ENCODE results near the gene HNRNPAB. TPM values are rescaled to one million over a fixed set of nuclear protein-coding genes. Genes with fewer than 3 reads are reported as not detected.
"Not testable (repeated sequence)": the region's sequence is repeated elsewhere in the genome, so short reads cannot be mapped to it uniquely, and the experiment has no call there.

HNRNPAB gene
- total RNA-seq, 1 donor from 2014 or later = 37.5 TPM

GRCh38 chr5:178196986-178197385, 7.3 kb upstream of the HNRNPAB start:
- DNase-seq (ENCODE audit: low read depth in 2 of 2) = no peak

DNA sequence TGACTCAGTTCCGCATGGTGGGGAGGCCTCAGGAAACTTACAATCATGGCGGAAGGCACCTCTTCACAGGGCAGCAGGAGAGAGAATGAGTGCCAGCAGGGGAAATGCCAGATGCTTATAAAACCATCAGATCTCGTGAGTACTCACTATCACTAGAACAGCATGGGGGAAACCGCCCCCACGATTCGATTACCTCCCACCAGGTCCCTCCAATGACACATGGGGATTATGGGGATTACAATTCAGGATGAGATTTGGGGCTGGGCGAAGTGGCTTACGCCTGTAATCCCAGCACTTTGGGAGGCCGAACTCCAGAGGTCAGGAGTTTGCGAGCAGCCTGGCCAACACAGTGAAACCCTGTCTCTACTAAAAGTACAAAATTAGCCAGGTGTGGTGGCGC, 6.2 kb upstream of the HNRNPAB start:
- DNase-seq (ENCODE audit: low read depth in 2 of 2) = not testable (repeated sequence)

- no peak for DNase-seq (ENCODE audit: low read depth in 2 of 2)
These were observed 5.6 kb upstream of the HNRNPAB start for GRCh38 chr5:178198706-178199105.

DNA sequence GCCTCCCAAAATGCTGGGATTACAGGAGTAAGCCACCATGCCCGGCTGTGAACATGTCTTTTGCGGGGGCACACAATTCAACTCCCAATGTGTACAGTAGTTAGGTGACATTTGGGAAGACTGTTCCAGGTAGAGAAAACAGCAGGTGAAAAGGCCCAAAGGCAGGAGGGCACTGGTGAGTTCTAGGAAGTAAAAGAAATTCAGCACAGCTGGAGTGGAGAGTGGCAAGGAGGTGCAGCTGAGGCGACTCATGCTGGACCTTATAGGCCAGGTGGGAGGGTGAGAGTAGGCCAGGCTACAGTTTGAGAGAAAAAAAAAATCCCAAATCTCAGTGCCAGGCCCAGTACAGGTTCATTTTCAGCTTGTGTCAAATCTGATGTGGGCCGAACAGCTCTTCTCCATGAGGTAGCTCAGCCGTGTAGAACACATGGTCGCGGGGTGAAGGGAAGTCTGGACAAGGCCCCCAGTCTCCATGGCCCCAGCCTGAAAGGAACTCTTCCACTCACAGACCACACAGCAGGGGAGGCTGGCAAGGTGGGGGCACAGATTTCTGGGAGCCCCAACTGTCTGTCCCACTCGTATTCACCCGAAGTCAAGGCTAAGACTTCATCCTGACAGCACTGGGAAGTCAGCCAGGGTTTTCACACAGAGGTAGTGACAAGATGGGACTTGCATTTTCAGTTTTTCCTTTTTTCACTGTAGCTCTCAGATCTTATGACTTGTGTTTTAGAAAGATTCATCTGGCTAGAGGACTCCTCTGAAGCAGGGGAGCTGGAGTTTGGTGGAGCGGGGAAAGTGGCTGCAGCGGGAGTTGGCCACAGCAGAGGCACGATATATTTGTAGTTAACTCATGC, 4.5 kb upstream of the HNRNPAB start:
- DNase-seq (ENCODE audit: low read depth in 2 of 2) = no peak

GRCh38 chr5:178201221-178201926, 3.0 kb upstream of the HNRNPAB start:
- no peak for DNase-seq (ENCODE audit: low read depth in 2 of 2)

DNA sequence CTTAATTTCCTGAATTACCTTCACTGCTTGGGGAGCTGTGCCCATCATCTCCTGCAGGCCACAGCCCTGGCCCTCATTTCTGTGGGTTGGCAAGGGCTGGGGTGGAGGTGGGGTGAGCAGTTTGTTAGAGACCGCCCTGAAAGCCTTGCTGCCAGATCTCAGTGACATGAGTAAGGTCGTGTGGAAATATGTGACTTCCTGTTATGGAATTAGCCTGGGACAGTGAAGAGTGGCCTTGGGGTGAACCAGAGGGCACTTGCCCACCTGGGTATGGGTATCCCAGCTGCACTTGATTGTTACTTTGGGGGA, 2.5 kb upstream of the HNRNPAB start:
- DNase-seq (ENCODE audit: low read depth in 2 of 2) = peak in 1 of 2 donors; percentile 46

- DNase-seq (ENCODE audit: low read depth in 2 of 2) = no peak
These were observed 1.8 kb upstream of the HNRNPAB start for GRCh38 chr5:178202541-178202940.

DNA sequence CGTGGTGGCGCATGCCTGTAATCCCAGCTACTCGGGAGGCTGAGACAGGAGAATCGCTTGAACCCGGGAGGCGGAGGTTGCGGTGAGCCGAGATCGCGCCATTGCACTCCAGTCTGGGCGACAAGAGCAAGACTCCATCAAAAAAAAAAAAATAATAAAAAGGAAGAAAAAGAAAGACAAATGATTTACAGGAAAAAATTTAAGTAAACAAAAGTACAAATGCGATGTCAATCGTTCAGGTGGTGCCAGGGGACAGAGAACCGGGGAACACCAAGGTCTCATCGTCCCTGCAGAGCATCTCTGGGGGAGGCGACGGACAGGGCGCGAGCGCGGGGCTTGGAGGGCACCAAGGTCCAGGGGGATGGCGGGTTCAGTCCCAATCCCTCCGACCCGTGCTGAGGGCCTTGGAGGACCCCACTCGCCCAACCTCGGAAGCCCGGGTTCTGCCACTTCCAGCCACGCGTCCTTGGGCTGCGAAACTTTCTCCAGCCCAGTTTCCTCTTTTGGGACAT, 607 bp upstream of the HNRNPAB start:
- DNase-seq (ENCODE audit: low read depth in 2 of 2) = no peak

DNA sequence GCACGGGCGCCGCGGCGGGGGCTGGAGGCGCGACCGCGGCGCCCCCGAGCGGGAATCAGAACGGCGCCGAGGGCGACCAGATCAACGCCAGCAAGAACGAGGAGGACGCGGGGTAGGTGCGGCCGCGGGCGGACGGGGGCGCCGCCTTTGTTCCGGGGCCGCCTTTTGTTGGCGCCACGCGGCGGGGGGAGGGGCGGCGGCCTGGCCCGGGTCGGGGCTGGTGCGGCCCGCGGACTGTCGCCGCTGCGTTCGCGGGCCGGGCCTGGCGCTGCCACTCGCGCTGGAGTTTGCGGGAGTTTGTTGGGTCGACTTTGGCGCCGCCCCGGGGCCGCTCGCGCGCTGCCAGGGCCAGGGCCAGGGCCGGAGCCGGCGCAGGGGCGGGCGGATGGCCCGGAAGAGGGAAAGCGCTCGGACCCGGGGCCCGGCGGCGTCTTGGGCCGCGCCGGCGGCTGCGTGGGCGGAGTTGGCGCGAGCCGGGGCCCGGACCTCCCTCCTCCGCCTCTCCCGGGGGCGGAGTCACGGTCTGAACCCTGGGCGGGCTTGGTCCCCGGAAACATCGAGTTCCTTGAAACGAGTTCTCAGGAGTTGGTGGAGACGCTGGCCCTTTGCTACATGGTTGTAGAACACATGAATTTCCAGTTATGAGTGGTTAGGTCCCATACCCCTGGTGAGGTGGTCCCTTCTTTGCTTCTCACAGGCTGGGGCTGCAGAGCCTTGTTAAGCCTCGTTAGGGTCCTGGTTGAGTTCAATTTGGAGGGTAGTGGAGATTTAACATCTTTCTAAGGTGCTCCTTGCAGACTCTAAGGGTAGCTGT, 809 bp downstream of the HNRNPAB start:
- DNase-seq (ENCODE audit: low read depth in 2 of 2) = peak in 1 of 2 donors; percentile 55

DNA sequence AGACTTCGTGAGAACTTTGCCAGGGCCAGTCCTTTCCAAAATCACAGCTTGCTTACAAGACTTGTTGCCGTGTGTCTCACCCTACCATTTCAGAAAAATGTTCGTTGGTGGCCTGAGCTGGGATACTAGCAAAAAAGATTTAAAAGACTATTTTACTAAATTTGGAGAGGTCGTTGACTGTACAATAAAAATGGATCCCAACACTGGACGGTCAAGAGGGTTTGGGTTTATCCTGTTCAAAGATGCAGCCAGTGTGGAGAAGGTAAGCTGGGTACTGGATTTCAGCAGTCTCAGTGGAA, 1.4 kb downstream of the HNRNPAB start:
- DNase-seq (ENCODE audit: low read depth in 2 of 2) = no peak

GRCh38 chr5:178206166-178207101, 2.1 kb downstream of the HNRNPAB start:
- DNase-seq (ENCODE audit: low read depth in 2 of 2) = no peak

- DNase-seq (ENCODE audit: low read depth in 2 of 2) = peak in 1 of 2 donors; percentile 77
These were observed 3.0 kb downstream of the HNRNPAB start for GRCh38 chr5:178207183-178207916.

- no peak for DNase-seq (ENCODE audit: low read depth in 2 of 2)
These were observed 3.6 kb downstream of the HNRNPAB start for GRCh38 chr5:178207917-178208280.

- no peak for DNase-seq (ENCODE audit: low read depth in 2 of 2)
These were observed 4.4 kb downstream of the HNRNPAB start for GRCh38 chr5:178208540-178209227.

- no peak for DNase-seq (ENCODE audit: low read depth in 2 of 2)
These were observed 5.2 kb downstream of the HNRNPAB start for GRCh38 chr5:178209334-178210072.

DNA sequence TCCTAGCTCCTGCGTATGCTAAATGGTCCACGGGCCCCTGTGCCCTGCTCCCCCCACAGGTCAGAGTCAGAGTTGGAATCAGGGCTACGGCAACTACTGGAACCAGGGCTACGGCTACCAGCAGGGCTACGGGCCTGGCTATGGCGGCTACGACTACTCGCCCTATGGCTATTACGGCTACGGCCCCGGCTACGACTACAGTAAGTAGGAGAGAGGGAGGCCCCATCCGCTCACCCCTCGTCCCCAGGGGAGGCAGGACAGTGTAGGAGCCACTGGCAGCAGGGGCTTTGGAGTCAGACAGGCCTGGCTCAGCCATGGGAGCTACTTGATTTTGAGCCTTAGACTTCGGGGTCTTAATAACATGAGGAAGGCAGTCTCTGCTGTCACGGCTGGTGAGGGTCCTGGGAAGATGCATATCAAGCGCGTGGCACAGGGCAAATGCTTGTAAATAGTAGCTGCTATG, 5.8 kb downstream of the HNRNPAB start:
- no peak for DNase-seq (ENCODE audit: low read depth in 2 of 2)

DNA sequence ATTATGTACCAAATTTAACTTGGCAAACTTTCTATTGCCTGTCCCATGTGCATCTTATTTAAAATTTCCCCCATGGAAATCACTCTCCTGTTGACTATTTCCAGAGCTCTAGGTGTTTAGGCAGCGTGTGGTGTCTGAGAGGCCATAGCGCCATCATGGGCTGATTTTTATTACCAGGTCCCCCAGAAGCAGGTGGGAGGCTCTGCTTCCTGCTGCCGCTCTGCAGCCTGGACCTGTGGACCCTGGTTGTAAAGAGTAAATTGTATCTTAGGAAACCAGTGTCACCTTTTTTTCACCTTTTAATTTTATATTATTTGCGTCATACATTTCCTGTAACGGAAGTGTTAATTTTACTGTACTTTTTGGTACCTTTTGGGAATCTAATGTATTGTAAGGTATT, 6.4 kb downstream of the HNRNPAB start:
- DNase-seq (ENCODE audit: low read depth in 2 of 2) = no peak

DNA sequence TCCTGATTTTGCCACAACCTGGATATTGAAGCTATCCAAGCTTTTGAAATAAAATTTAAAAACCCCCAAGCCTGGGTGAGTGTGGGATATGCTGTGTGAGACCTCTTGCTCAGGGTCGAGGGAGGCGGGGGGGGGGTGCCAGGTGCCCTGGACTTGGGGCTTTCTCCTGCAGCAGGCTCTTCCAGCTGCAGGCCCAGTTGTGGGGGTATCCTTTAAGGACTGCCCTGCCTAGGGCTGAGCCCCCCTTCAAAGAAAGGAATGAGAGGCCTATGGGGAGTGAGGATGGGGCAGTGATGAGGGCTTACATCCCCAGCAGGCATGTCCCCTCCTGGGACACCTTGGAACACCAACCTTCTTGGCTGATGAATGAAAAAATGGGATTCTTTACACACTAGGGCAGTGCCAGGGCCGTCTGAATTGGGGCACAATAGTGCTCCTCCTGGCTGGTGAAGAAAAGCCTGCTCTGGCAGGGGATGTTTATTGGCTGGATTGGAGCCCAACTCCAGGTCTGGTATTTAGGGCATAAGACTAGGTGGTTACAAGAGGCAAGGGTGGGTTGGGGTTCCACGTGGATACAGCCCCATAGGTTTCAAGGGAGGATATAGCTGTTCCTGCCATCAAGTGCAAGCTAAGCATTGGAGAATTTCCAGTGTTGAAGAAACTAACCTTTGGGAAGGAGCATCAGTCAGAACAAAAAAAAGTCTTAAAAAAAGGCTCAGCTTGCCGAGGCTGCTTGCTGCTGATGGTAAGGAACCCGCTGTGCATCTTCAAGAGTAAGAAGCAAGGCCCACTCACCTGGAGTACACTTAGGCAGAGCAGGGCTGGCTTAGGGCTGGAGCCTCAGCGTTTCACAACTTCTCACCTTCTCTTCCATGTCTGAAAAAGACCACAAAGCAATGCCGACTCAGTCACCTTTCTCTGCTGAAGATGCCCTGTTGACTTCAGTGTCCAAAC, 7.0 kb downstream of the HNRNPAB start:
- DNase-seq (ENCODE audit: low read depth in 2 of 2) = no peak

All from dermis microvascular lymphatic vessel endothelial cell (primary cell).